GM19351 (cell line): ENCODE measurements around the gene NEAT1.
"Not testable (repeated sequence)": the region's sequence is repeated elsewhere in the genome, so short reads cannot be mapped to it uniquely, and the experiment has no call there.

Source experiments
- ATAC-seq: cut with Tn5 transposase; IDR thresholded peaks from one replicate; pipeline ENCODE4 v1.9.1; 2021; ENCODE audit warnings: mild to moderate bottlenecking, moderate library complexity; ENCODE audit not compliant: unreplicated experiment

The NEAT1 gene

GRCh38 chr11:65448418-65449105, 26.0 kb downstream of the NEAT1 start:
- ATAC-seq, result no peak

GRCh38 chr11:65451301-65451700, 28.7 kb downstream of the NEAT1 start:
- not testable (repeated sequence) for ATAC-seq

- ATAC-seq, result not testable (repeated sequence)
Observed at GRCh38 chr11:65452259-65452658, 29.7 kb downstream of the NEAT1 start.

- no peak for ATAC-seq
Observed at GRCh38 chr11:65452806-65453490, 30.4 kb downstream of the NEAT1 start.

GRCh38 chr11:65454311-65454695, 31.7 kb downstream of the NEAT1 start:
- no peak for ATAC-seq

GRCh38 chr11:65454696-65455456, 32.3 kb downstream of the NEAT1 start:
- peak; percentile 73 for ATAC-seq

GRCh38 chr11:65456418-65456817, 33.8 kb downstream of the NEAT1 start:
- no peak for ATAC-seq

- ATAC-seq, result no peak
Observed at GRCh38 chr11:65459552-65459951, 37.0 kb downstream of the NEAT1 start.

- not testable (repeated sequence) for ATAC-seq
Observed at GRCh38 chr11:65465471-65465870, 42.9 kb downstream of the NEAT1 start.

GRCh38 chr11:65467306-65467705, 44.7 kb downstream of the NEAT1 start:
- ATAC-seq, result not testable (repeated sequence)

GRCh38 chr11:65468874-65469333, 46.3 kb downstream of the NEAT1 start:
- no peak for ATAC-seq

GRCh38 chr11:65470433-65471049, 47.9 kb downstream of the NEAT1 start:
- ATAC-seq, result no peak

GRCh38 chr11:65471447-65471891, 48.9 kb downstream of the NEAT1 start:
- ATAC-seq, result no peak

GRCh38 chr11:65472588-65473277, 50.1 kb downstream of the NEAT1 start:
- ATAC-seq, result not testable (repeated sequence)

- no peak for ATAC-seq
Observed at GRCh38 chr11:65473278-65473860, 50.8 kb downstream of the NEAT1 start.

GRCh38 chr11:65474864-65475263, 52.3 kb downstream of the NEAT1 start:
- no peak for ATAC-seq

- peak; percentile 14 for ATAC-seq
Observed at GRCh38 chr11:65476632-65477148, 54.1 kb downstream of the NEAT1 start.

GRCh38 chr11:65477149-65477965, 54.8 kb downstream of the NEAT1 start:
- ATAC-seq, result peak; percentile 73
